Endodermal cell (in vitro differentiated cells): ENCODE results near the gene SFMBT2. TPM values are rescaled to one million over a fixed set of nuclear protein-coding genes. Genes with fewer than 3 reads are reported as not detected.

Source experiments
- DNase-seq: peaks from one replicate; pipeline ENCODE4 v3.0.0-alpha.2; 2017
- H3K27ac ChIP-seq: 2 replicates; pipeline ENCODE4 v1.5.1; 2013; ENCODE audit warnings: mild to moderate bottlenecking, low read depth, low read length, moderate library complexity
- H3K27me3 ChIP-seq: 2 replicates; pipeline ENCODE4 v1.6.1; 2013; ENCODE audit warnings: mild to moderate bottlenecking, low read length, moderate library complexity; ENCODE audit not compliant: insufficient read depth, control insufficient read depth, poor library complexity, severe bottlenecking
- H3K36me3 ChIP-seq: 2 replicates; pipeline ENCODE4 v1.7.0; 2013; ENCODE audit warnings: mild to moderate bottlenecking, low read length, moderate library complexity; ENCODE audit not compliant: control insufficient read depth, insufficient read depth
- H3K4me1 ChIP-seq: one replicate; pipeline ENCODE4 v1.7.0; 2013; ENCODE audit warnings: low read length; ENCODE audit not compliant: control insufficient read depth, insufficient read depth
- H3K4me3 ChIP-seq: 2 replicates; pipeline ENCODE4 v1.5.1; 2013; ENCODE audit warnings: mild to moderate bottlenecking, low read length, moderate library complexity
- H3K9ac ChIP-seq: 2 replicates; pipeline ENCODE4 v1.6.1; 2013; ENCODE audit warnings: mild to moderate bottlenecking, low read length, moderate library complexity; ENCODE audit not compliant: poor library complexity, severe bottlenecking; ENCODE audit errors: extremely low read depth
- H3K9me3 ChIP-seq: 2 replicates; pipeline ENCODE4 v1.6.1; 2013; ENCODE audit warnings: mild to moderate bottlenecking, low read length, moderate library complexity; ENCODE audit not compliant: control insufficient read depth
- H3K27ac Mint-ChIP-seq: 2 replicates; pipeline ENCODE4 v1.8.0; 2020; ENCODE audit warnings: mixed read lengths
- H3K27me3 Mint-ChIP-seq: 2 replicates; pipeline ENCODE4 v1.8.0; 2021; ENCODE audit warnings: mild to moderate bottlenecking, mixed read lengths; ENCODE audit not compliant: insufficient read depth
- H3K36me3 Mint-ChIP-seq: 2 replicates; pipeline ENCODE4 v1.8.0; 2020; ENCODE audit warnings: low read depth, mixed read lengths
- H3K4me1 Mint-ChIP-seq: 2 replicates; pipeline ENCODE4 v1.8.0; 2020; ENCODE audit warnings: mixed read lengths
- H3K4me3 Mint-ChIP-seq: 2 replicates; pipeline ENCODE4 v1.8.0; 2020; ENCODE audit warnings: mild to moderate bottlenecking, moderate library complexity, mixed read lengths
- H3K9me3 Mint-ChIP-seq: 2 replicates; pipeline ENCODE4 v1.8.0; 2020; ENCODE audit warnings: mild to moderate bottlenecking, mixed read lengths
- WGBS, 2 experiments: methylation state at CpG; one replicate each; pipeline versions ENCODE4 v1.1.5 to v1.1.7; 2013; ENCODE audit warnings: missing lambda C conversion rate in 2 of 2, mixed read lengths in 1 of 2; ENCODE audit not compliant: insufficient coverage in 1 of 2, insufficient read length in 1 of 2; 5-methylcytosine and 5-hydroxymethylcytosine counted together
- total RNA-seq, 2 donors: library from RNA; stranded (reverse); fragmentation: NEBNext Ultra II Directional in 1 of 2; extraction: Animal tissue kit (Norgen Biotek cat#: 25700) in 1 of 2; gene quantifications; 2 replicates in 1 of 2; 3 replicates in 1 of 2; pipeline ENCODE4 v1.2.1, GENCODE V29; 2021
- TF ChIP-seq, protein P1 (sequence below): fragments of 200-600 bp; sonication (generic); conservative IDR thresholded peaks from 2 replicates; pipeline ENCODE4 v1.5.0; 2021; ENCODE audit warnings: antibody characterized with exemption, mild to moderate bottlenecking

Gene SFMBT2
- total RNA-seq, 2 donors from 2014 or later: 3.9 to 5.3 TPM

DNA sequence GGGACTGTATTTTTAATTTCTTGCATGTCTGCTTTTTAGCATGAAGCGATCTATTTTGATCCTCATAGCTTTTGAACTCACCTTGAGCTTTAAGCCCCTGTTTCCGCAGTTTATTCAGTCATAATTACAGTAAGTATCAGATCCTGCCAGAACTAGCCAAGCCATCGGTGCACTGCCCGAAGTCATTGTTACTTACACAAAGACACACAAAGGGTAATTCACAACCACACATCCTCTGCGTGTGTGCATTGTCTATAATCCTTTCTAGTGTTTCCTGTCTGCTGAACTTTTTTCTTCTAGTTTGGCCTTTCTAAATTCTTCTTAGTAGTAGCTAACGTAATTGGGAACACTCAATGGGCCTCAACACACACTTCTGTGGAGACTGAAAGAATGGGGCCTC is 133.0 kb downstream of the SFMBT2 start:
- Mint-ChIP-seq H3K9me3 (no peaks in the 10 kb centered on the region), H3K4me3 (no peak overlapping the region), H3K27ac (no peak overlapping the region), H3K27me3 (no peaks in the 10 kb centered on the region), H3K4me1 (no peaks in the 10 kb centered on the region), H3K36me3 (no peaks in the 10 kb centered on the region)
- WGBS, 2 experiments: 87 to 93% methylated on average over 5 to 6 of the region's 6 CpGs
- Histone ChIP-seq H3K9me3 (no peaks in the 10 kb centered on the region), H3K4me1 (no peaks in the 10 kb centered on the region), H3K27ac (no peak overlapping the region), H3K36me3 (no peaks in the 10 kb centered on the region), H3K27me3 (no peaks in the 10 kb centered on the region), H3K4me3 (no peak overlapping the region), H3K9ac (no peak overlapping the region)
- DNase-seq: no peak
- TF ChIP-seq, protein P1, sequence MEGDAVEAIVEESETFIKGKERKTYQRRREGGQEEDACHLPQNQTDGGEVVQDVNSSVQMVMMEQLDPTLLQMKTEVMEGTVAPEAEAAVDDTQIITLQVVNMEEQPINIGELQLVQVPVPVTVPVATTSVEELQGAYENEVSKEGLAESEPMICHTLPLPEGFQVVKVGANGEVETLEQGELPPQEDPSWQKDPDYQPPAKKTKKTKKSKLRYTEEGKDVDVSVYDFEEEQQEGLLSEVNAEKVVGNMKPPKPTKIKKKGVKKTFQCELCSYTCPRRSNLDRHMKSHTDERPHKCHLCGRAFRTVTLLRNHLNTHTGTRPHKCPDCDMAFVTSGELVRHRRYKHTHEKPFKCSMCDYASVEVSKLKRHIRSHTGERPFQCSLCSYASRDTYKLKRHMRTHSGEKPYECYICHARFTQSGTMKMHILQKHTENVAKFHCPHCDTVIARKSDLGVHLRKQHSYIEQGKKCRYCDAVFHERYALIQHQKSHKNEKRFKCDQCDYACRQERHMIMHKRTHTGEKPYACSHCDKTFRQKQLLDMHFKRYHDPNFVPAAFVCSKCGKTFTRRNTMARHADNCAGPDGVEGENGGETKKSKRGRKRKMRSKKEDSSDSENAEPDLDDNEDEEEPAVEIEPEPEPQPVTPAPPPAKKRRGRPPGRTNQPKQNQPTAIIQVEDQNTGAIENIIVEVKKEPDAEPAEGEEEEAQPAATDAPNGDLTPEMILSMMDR: no peak

DNA sequence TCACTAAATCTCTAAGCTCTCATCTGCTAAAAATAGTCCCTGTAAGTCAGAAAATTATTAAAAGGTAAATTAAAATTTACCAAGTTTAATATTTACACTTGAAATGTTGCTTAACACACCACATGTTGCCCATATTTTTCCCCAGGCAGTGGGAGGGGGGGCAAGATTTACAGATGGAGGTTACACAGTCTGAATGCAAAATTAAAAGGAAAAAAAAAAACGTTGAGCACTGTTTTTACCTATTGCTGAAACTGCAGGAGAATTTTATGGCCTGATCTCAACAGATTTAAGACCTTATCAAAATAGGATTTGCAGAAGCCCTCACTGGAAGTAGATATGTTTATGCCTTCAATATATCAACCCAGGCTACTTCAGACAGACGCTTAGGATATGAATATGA is 133.4 kb downstream of the SFMBT2 start:
- H3K27me3 Mint-ChIP-seq: no peaks in the 10 kb centered on the region

DNA sequence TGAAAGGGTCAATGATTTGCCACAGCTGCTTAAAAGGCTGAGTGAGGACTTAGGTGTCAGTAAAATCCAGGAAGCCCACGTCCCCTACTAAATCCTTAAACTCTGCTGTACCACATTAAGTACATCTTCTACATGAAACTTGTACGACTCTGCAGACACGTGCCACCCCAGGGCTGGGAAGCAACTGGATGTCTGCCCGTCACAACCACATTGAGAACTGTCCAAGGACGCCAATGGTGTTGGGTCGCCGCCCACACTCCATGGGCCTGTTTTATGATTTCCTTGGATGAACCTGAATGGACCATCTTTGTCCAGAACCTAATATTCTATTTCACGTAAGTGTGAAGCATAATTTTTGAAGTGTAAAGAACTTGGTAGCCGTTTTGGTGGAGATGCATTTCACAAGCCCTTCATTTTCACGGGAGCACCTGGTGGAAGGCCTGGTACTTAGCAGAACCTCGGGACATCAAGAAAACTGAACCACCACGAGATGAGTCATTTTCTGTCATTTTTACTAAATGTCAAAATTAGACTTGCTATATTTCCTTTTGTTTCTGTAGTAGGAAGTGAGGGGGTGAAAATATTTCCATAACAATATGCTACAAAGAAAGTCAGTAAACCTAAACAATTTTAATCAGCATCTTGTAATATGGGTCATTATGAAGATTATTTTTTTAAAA is 134.9 kb downstream of the SFMBT2 start:
- Mint-ChIP-seq H3K36me3 (no peaks in the 10 kb centered on the region), H3K4me3 (no peak overlapping the region), H3K9me3 (no peaks in the 10 kb centered on the region), H3K4me1 (no peaks in the 10 kb centered on the region), H3K27me3 (no peaks in the 10 kb centered on the region), H3K27ac (no peak overlapping the region)
- Histone ChIP-seq H3K9ac (no peak overlapping the region), H3K27ac (no peak overlapping the region), H3K36me3 (no peaks in the 10 kb centered on the region), H3K4me1 (no peaks in the 10 kb centered on the region), H3K9me3 (no peaks in the 10 kb centered on the region), H3K4me3 (no peak overlapping the region), H3K27me3 (no peaks in the 10 kb centered on the region)
- TF ChIP-seq, protein P1: no peak
- WGBS, 2 experiments: 92 to 93% methylated on average over 6 to 12 of the region's 12 CpGs
- no peak for DNase-seq

More for the DNA sequence above, 133.4 kb downstream of the SFMBT2 start:
- no peaks in the 10 kb centered on the region for H3K36me3 Mint-ChIP-seq
- DNase-seq: no peak
- 60 to 78% methylated on average over 1 to 2 of the region's 2 CpGs for WGBS, 2 experiments
- H3K27ac ChIP-seq: no peak overlapping the region
- no peak overlapping the region for H3K9ac ChIP-seq
- H3K4me3 ChIP-seq: no peak overlapping the region
- H3K27ac Mint-ChIP-seq: no peak overlapping the region
- no peaks in the 10 kb centered on the region for H3K4me1 ChIP-seq
- H3K27me3 ChIP-seq: no peaks in the 10 kb centered on the region
- H3K9me3 Mint-ChIP-seq: no peaks in the 10 kb centered on the region
- H3K4me3 Mint-ChIP-seq: no peak overlapping the region
- H3K36me3 ChIP-seq: no peaks in the 10 kb centered on the region
- TF ChIP-seq, protein P1: no peak
- H3K9me3 ChIP-seq: no peaks in the 10 kb centered on the region
- H3K4me1 Mint-ChIP-seq: no peaks in the 10 kb centered on the region
